Ectodermal cell (in vitro differentiated cells): ENCODE measurements around the gene SF1.
A peak's percentile ranks its signal among the peaks of the same experiment; 100 is the strongest.

Source experiments
- H3K27ac ChIP-seq: 2 replicates; pipeline ENCODE4 v1.7.0; 2013; ENCODE audit warnings: mild to moderate bottlenecking, low read depth, low read length; ENCODE audit not compliant: insufficient read depth, poor library complexity, severe bottlenecking
- H3K27me3 ChIP-seq: 2 replicates; pipeline ENCODE4 v1.7.0; 2013; ENCODE audit warnings: mild to moderate bottlenecking, low read length; ENCODE audit not compliant: insufficient read depth, control insufficient read depth, poor library complexity, severe bottlenecking
- H3K36me3 ChIP-seq: one replicate; pipeline ENCODE4 v1.7.0; 2013; ENCODE audit warnings: low read length; ENCODE audit not compliant: control insufficient read depth, insufficient read depth
- H3K4me1 ChIP-seq: one replicate; pipeline ENCODE4 v1.7.0; 2013; ENCODE audit warnings: low read length; ENCODE audit not compliant: control insufficient read depth, insufficient read depth
- H3K4me3 ChIP-seq: 2 replicates; pipeline ENCODE4 v1.7.0; 2013; ENCODE audit warnings: low read depth, low read length, control low read depth; ENCODE audit not compliant: insufficient read depth
- H3K9me3 ChIP-seq: 2 replicates; pipeline ENCODE4 v1.7.0; 2013; ENCODE audit warnings: mild to moderate bottlenecking, low read length, moderate library complexity; ENCODE audit not compliant: control insufficient read depth
- WGBS, 2 experiments: methylation state at CpG; one replicate each; pipeline ENCODE4 v1.1.7; 2013; ENCODE audit warnings: missing lambda C conversion rate in 2 of 2; 5-methylcytosine and 5-hydroxymethylcytosine counted together

The SF1 gene

DNA sequence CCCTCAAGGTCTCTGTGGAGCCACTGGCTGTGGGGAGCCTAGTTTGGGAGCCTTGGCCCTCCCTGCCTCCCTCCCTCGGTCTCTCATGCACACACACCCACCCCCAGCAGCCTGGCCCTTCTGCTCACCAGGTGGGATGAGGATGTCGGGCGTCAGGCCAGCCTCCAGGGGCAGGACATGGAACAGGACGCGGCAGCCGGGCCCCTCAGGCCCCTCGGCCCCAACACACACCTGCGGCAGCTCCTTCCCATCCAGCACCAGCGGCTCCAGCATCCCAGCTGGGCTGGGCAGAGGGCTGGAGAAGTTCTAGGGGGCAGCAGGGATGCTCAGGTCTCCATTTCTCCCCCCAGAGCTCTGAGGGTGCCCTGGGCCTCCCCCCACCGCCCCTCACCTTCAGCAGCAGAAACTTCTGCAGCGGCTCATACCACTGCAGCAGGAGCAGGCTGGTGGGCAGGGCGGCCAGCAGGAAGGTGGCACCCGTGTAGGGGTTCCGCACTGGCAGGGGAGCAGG, 13.5 kb upstream of the SF1 start:
- H3K27ac ChIP-seq = no peak overlapping the region
- no peaks in the 10 kb centered on the region for H3K9me3 ChIP-seq
- no peaks in the 10 kb centered on the region for H3K4me1 ChIP-seq
- 93 to 94% methylated on average over 14 of the region's 14 CpGs for WGBS, 2 experiments
- H3K4me3 ChIP-seq = no peak overlapping the region
- no peaks in the 10 kb centered on the region for H3K36me3 ChIP-seq
- H3K27me3 ChIP-seq = no peaks in the 10 kb centered on the region

- H3K9me3 ChIP-seq = no peaks in the 10 kb centered on the region
- 91 to 92% methylated on average over 25 of the region's 25 CpGs for WGBS, 2 experiments
- no peaks in the 10 kb centered on the region for H3K27me3 ChIP-seq
- no peaks in the 10 kb centered on the region for H3K4me1 ChIP-seq
- no peak overlapping the region for H3K27ac ChIP-seq
- H3K36me3 ChIP-seq = no peaks in the 10 kb centered on the region
- H3K4me3 ChIP-seq = no peak overlapping the region
Observed at GRCh38 chr11:64790205-64791095, 12.1 kb upstream of the SF1 start.

GRCh38 chr11:64789331-64790204, 11.2 kb upstream of the SF1 start:
- H3K36me3 ChIP-seq = no peaks in the 10 kb centered on the region
- 92 to 94% methylated on average over 15 of the region's 15 CpGs for WGBS, 2 experiments
- no peaks in the 10 kb centered on the region for H3K4me1 ChIP-seq
- H3K9me3 ChIP-seq = no peaks in the 10 kb centered on the region
- no peak overlapping the region for H3K27ac ChIP-seq
- no peaks in the 10 kb centered on the region for H3K27me3 ChIP-seq
- H3K4me3 ChIP-seq = no peak overlapping the region

- Histone ChIP-seq H3K4me3 (no peak overlapping the region), H3K4me1 (no peaks in the 10 kb centered on the region), H3K9me3 (no peaks in the 10 kb centered on the region), H3K27ac (no peak overlapping the region), H3K27me3 (no peaks in the 10 kb centered on the region), H3K36me3 (no peaks in the 10 kb centered on the region)
- WGBS, 2 experiments = 88 to 90% methylated on average over 8 to 9 of the region's 9 CpGs
Observed at GRCh38 chr11:64788321-64789215, 10.2 kb upstream of the SF1 start.

DNA sequence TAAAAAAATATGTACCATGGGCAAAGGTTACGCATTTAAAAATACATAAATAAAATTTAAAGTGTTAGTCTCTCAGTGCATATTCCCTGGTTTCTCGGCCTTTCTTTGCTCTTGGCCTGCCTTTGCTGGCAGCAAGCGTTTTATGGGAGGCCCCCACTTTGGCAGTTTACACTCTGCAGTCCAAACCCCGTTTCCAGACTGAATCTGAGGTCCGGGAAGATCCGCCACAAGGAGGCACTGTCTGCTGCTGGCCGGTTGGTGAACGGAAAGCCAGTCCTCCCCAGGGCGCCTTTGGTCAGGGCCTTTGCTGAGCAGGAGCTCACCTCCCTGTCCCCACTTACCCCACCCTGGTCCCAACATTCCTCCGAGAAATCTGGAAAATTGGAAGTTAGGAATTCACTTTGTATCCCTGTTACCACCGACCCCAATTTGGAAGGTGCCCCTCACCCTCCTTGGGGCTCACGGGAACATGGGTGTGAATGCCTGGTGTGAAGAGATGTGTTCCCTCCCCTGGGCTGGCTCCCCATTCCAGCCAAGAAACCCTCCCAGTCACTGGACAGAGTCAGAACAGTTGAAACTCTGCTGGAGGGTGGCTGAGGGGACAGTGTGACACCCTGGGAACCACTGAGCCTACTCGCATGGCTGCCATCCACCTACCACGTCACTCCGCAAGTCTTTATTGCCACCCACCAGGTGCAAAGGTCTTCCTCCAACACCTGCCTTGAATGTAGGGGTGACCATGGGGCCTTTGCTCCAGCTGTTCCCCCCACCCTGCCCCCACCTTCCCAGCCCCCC, 9.4 kb upstream of the SF1 start:
- Histone ChIP-seq H3K4me1 (no peaks in the 10 kb centered on the region), H3K9me3 (no peaks in the 10 kb centered on the region), H3K27me3 (no peaks in the 10 kb centered on the region), H3K36me3 (no peaks in the 10 kb centered on the region), H3K4me3 (no peak overlapping the region), H3K27ac (no peak overlapping the region)
- 53 to 61% methylated on average over 14 to 15 of the region's 15 CpGs for WGBS, 2 experiments

DNA sequence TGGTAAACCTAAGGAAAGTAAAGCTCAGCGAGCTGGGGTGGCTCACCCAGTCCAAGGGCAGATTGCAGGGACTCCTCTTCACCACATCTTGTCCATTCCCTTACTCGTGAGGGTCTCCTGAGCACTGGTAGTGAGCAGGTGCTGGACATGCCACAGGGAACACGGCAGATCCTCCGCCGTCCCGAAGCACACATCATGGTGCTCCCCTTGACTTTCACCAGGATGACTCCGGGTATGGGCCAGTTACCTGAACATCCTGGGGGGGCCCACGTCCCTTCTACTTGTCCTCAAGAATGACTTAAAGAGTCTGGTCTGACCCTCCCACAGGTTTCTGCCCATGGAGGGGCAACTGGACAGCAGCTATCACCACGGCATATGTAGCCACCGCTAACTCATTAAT, 8.0 kb upstream of the SF1 start:
- H3K4me3 ChIP-seq = no peak overlapping the region
- H3K36me3 ChIP-seq = no peaks in the 10 kb centered on the region
- 92% methylated on average over 10 of the region's 10 CpGs for WGBS, 2 experiments
- no peaks in the 10 kb centered on the region for H3K4me1 ChIP-seq
- H3K9me3 ChIP-seq = no peaks in the 10 kb centered on the region
- no peak overlapping the region for H3K27ac ChIP-seq
- no peaks in the 10 kb centered on the region for H3K27me3 ChIP-seq

GRCh38 chr11:64784813-64785581, 6.7 kb upstream of the SF1 start:
- Histone ChIP-seq H3K27me3 (no peaks in the 10 kb centered on the region), H3K9me3 (no peaks in the 10 kb centered on the region), H3K27ac (no peak overlapping the region), H3K4me1 (no peaks in the 10 kb centered on the region), H3K4me3 (no peak overlapping the region), H3K36me3 (no peaks in the 10 kb centered on the region)
- 87 to 95% methylated on average over 8 to 11 of the region's 12 CpGs for WGBS, 2 experiments

- H3K9me3 ChIP-seq = no peaks in the 10 kb centered on the region
- H3K27me3 ChIP-seq = no peaks in the 10 kb centered on the region
- WGBS, 2 experiments = 0% methylated on average over 28 of the region's 28 CpGs
- H3K36me3 ChIP-seq = peaks cover 26% of the 10 kb centered on the region
- peaks cover 7% of the 10 kb centered on the region for H3K4me1 ChIP-seq
- peak overlapping the region; percentile 97 for H3K27ac ChIP-seq
- peak overlapping the region; percentile 81 for H3K4me3 ChIP-seq
Observed at GRCh38 chr11:64778223-64778472, 194 bp downstream of the SF1 start.
